ENCODE measurements around the gene APEX2.

Gene APEX2

DNA sequence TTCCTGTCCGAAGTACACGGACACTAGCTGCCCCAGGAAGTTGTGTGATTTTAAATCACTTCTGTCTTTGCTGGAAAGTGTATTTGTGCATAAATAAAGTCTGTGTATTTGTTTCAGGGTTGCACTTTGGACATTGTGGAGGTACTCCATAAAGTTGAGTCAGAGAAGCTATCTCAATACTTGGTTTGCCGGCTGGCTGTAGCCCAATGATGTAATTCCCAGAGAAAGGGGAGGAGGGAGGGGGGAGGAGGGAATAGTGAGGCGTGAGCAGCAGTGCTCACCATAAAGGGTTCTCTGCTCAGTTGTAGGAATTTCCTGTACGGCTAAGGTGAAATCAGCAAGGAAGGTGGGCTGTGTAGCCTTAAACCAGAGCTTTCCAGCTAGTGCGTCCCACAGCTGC, 7.5 kb downstream of the APEX2 start:
- DNase-seq, result no peak
- H3K36me3 ChIP-seq, result peaks cover 6% of the 10 kb centered on the region
- no peaks in the 10 kb centered on the region for H3K27me3 ChIP-seq
- H3K9me3 ChIP-seq, result no peaks in the 10 kb centered on the region
- no peak overlapping the region for H3K4me3 ChIP-seq (ENCODE audit: low read depth, low read length)
- no peaks in the 10 kb centered on the region for H3K4me1 ChIP-seq
- TF ChIP-seq, protein P1, sequence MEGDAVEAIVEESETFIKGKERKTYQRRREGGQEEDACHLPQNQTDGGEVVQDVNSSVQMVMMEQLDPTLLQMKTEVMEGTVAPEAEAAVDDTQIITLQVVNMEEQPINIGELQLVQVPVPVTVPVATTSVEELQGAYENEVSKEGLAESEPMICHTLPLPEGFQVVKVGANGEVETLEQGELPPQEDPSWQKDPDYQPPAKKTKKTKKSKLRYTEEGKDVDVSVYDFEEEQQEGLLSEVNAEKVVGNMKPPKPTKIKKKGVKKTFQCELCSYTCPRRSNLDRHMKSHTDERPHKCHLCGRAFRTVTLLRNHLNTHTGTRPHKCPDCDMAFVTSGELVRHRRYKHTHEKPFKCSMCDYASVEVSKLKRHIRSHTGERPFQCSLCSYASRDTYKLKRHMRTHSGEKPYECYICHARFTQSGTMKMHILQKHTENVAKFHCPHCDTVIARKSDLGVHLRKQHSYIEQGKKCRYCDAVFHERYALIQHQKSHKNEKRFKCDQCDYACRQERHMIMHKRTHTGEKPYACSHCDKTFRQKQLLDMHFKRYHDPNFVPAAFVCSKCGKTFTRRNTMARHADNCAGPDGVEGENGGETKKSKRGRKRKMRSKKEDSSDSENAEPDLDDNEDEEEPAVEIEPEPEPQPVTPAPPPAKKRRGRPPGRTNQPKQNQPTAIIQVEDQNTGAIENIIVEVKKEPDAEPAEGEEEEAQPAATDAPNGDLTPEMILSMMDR (IDR thresholded peaks at IDR 0.05; ENCODE audit: low read depth, low read length), result no peak

DNA sequence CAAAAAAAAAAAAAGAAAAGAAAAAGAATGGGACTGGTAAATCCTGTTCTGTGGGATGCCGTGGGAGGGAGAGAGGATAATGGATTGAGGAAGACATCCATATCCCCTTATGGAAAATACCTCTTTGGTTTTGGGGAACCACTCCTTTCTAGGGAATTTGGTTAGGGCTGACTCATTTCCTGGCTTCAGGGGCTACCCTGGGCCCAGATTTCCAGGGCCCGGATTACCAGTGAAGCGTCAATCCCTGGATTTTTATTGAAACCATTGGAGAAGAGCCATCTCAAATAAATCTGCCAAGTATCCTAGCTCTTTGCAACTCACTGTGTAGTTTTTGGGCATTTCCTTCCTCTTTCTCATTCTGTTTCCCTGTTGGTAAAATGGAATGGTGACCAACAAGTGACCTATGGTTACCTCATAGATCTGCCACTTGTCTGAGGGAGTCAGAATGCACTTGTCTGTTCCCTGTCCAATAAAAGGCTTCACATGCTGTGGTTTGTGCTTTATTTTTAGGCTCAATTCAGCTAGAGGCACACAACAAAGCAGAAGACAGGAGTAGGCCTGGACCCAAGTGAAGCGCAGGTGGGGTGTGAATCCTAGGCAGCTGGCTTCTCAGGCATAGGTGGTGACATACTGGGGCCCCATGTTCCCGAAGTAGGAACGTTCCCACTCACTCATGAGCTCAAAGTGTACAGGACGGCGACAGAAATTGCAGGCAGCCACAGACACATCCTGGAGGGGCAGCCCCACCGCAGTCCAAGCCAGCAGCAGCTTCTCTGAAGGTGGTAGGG, 8.6 kb downstream of the APEX2 start:
- Histone ChIP-seq H3K9me3 (no peaks in the 10 kb centered on the region), H3K27me3 (no peaks in the 10 kb centered on the region), H3K4me3 (ENCODE audit: low read depth, low read length) (no peak overlapping the region), H3K36me3 (no peaks in the 10 kb centered on the region; the same call in 1 of the 2 replicates), H3K4me1 (no peaks in the 10 kb centered on the region)
- TF ChIP-seq, protein P1 (IDR thresholded peaks at IDR 0.05; ENCODE audit: low read depth, low read length), result no peak
- no peak for DNase-seq

DNA sequence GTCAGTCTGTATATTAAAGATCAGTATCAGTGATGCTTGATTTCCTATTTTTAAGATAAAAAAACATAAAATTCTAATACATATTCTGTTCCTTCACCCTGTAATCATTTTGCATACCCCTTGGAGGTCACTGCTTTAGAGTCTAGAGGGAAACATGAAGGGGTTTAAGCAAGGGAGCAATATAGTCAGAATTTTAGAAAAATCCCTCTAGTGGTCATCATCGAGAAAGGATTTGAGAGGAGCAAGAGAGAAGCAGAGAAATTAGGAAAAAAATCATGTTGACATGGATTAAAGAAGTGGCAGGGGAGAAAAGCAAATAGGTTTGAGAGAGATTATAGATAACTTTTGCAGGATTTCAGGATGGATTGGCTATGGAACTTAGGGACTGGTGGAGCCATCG, 11.1 kb downstream of the APEX2 start:
- H3K4me3 ChIP-seq (ENCODE audit: low read depth, low read length), result no peak overlapping the region
- H3K36me3 ChIP-seq, result no peaks in the 10 kb centered on the region
- H3K9me3 ChIP-seq, result no peaks in the 10 kb centered on the region
- no peaks in the 10 kb centered on the region for H3K27me3 ChIP-seq
- DNase-seq, result no peak
- H3K4me1 ChIP-seq, result no peaks in the 10 kb centered on the region
- TF ChIP-seq, protein P1 (IDR thresholded peaks at IDR 0.05; ENCODE audit: low read depth, low read length), result peak; percentile 35

DNA sequence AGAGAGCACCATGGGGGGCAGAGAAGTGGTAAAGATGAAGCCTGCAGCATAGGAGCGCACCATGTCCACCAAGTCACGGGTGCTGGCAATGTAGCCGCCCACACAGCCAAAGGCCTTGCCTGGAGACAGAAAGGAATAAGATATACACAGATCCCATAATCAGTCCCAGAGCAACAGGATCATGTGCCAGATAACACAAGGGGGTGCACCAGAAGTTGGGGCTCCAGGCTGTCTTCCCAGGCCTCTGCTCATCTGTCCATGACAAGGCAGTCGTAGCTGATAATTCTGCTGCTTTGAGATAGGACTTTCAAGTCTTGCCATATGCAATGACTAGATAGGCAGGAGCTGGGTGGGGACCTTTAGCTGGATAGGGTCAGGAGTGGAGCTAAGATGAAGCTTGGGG, 14.7 kb downstream of the APEX2 start:
- Histone ChIP-seq H3K9me3 (no peaks in the 10 kb centered on the region), H3K36me3 (no peaks in the 10 kb centered on the region), H3K4me3 (ENCODE audit: low read depth, low read length) (no peak overlapping the region), H3K4me1 (no peaks in the 10 kb centered on the region), H3K27me3 (no peaks in the 10 kb centered on the region)
- DNase-seq, result no peak
- TF ChIP-seq, protein P1 (IDR thresholded peaks at IDR 0.05; ENCODE audit: low read depth, low read length), result no peak

DNA sequence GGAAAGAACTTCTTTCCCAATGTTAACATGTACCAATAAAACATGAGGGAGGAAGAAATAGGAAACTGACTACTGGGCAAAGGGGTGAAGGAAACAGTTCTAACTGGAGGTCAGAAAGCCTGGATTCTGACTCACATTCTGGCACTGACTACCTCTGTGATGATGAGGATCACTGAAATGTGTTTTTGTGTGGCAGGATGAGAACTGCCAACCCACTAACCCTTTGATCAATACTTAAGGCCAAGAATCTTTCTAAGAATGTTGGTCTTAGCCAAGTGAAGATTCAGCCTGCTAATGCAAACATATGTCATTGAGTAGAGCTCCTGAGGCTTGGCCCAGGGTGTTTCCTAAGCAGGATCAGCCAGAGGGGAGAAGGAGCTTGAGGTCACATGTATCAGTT, 26.0 kb downstream of the APEX2 start:
- no peaks in the 10 kb centered on the region for H3K4me1 ChIP-seq
- H3K9me3 ChIP-seq, result no peaks in the 10 kb centered on the region
- H3K27me3 ChIP-seq, result no peaks in the 10 kb centered on the region
- no peak overlapping the region for H3K4me3 ChIP-seq (ENCODE audit: low read depth, low read length)
- H3K36me3 ChIP-seq, result no peaks in the 10 kb centered on the region
- no peak for DNase-seq
- TF ChIP-seq, protein P1 (IDR thresholded peaks at IDR 0.05; ENCODE audit: low read depth, low read length), result no peak

DNA sequence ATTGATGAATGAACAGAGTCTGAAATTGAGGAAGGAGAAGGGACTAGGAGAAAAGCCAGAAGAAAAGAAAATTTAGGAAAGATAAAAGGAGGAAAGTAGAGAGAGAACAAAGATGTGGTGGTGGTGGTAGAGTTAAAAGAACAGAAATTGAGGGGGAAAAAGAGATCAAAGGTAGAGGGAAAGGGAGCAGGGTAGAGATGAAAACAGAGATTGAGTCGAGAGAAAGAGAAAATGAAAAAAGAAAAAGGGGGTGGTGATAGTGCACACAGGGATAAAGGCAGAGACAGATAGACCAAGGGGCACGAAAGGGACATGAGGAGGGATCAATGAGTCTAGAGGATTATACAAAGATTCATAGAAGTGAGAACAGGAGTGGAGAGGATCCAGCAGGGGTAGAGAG, 26.7 kb downstream of the APEX2 start:
- TF ChIP-seq, protein P1 (IDR thresholded peaks at IDR 0.05; ENCODE audit: low read depth, low read length), result no peak
- Histone ChIP-seq H3K4me1 (no peaks in the 10 kb centered on the region), H3K9me3 (no peaks in the 10 kb centered on the region), H3K36me3 (no peaks in the 10 kb centered on the region), H3K4me3 (ENCODE audit: low read depth, low read length) (no peak overlapping the region), H3K27me3 (no peaks in the 10 kb centered on the region)
- no peak for DNase-seq

Measured in BE2C (cell line).